ACC112 (cell line): ENCODE data around the gene ADGRF3.
"Not testable (repeated sequence)": the region's sequence is repeated elsewhere in the genome, so short reads cannot be mapped to it uniquely, and the experiment has no call there.

ENCODE experiments used
- H2AFZ ChIP-seq: fragments of 200-600 bp; sonication (generic); one replicate; pipeline ENCODE4 v1.6.0; 2017; ENCODE audit warnings: antibody characterized with exemption, low read length; ENCODE audit not compliant: unreplicated experiment
- H3K27ac ChIP-seq: fragments of 200-600 bp; sonication (generic); 2 replicates; pipeline ENCODE4 v1.5.1; 2014; ENCODE audit warnings: low read depth, mild to moderate bottlenecking, antibody characterized with exemption, low read length, moderate library complexity
- H3K27me3 ChIP-seq: fragments of 200-600 bp; sonication (generic); 2 replicates; pipeline ENCODE4 v1.6.1; 2014; ENCODE audit warnings: mild to moderate bottlenecking, antibody characterized with exemption, low read length, moderate library complexity, mixed read lengths; ENCODE audit not compliant: insufficient read depth
- H3K36me3 ChIP-seq: fragments of 200-600 bp; sonication (generic); 2 replicates; pipeline ENCODE4 v1.6.1; 2016; ENCODE audit warnings: mild to moderate bottlenecking, antibody characterized with exemption, low read length, moderate library complexity, mixed read lengths; ENCODE audit not compliant: insufficient read depth
- H3K4me1 ChIP-seq: fragments of 200-600 bp; sonication (generic); one replicate; pipeline ENCODE4 v1.6.1; 2016; ENCODE audit warnings: low read length, mixed read lengths; ENCODE audit not compliant: insufficient read depth, unreplicated experiment, control insufficient read depth
- H3K4me3 ChIP-seq: fragments of 200-600 bp; sonication (generic); 2 replicates; pipeline ENCODE4 v1.5.1; 2014; ENCODE audit warnings: mild to moderate bottlenecking, low read depth, low read length
- H3K79me2 ChIP-seq: fragments of 200-600 bp; sonication (generic); one replicate; pipeline ENCODE4 v1.6.0; 2016; ENCODE audit warnings: low read length; ENCODE audit not compliant: control insufficient read depth, unreplicated experiment, insufficient read depth

The ADGRF3 gene

DNA sequence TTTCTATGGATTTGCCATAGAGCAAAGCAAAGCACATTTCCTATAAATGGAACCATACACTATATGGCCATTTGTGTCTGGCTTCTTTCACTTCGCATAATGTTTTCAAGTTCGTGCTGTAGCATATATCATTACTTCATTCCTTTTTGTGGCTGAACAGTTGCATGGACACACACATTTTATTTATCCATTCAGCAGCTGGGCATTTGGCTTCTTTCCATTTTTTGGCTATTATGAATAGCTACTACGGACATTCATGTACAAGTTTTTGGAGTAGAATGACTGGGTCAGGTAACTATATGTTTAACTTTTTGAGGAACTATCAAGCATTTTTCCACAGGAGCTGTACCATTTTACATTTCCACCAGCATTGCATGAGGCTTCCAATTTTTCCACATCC is 11.4 kb downstream of the ADGRF3 start:
- H3K36me3 ChIP-seq = no peaks in the 10 kb centered on the region
- H2AFZ ChIP-seq = no peak overlapping the region
- no peaks in the 10 kb centered on the region for H3K79me2 ChIP-seq
- H3K4me1 ChIP-seq = peaks cover 3% of the 10 kb centered on the region
- H3K27me3 ChIP-seq = no peaks in the 10 kb centered on the region
- peak overlapping the region; percentile 24; the same call in 1 of the 2 replicates for H3K4me3 ChIP-seq
- H3K27ac ChIP-seq = no peak overlapping the region

GRCh38 chr2:26333293-26333692 is 13.3 kb downstream of the ADGRF3 start:
- Histone ChIP-seq H3K27ac (no peak overlapping the region), H3K79me2 (no peaks in the 10 kb centered on the region), H2AFZ (no peak overlapping the region), H3K36me3 (no peaks in the 10 kb centered on the region), H3K4me3 (no peak overlapping the region), H3K4me1 (peaks cover 3% of the 10 kb centered on the region), H3K27me3 (no peaks in the 10 kb centered on the region)

DNA sequence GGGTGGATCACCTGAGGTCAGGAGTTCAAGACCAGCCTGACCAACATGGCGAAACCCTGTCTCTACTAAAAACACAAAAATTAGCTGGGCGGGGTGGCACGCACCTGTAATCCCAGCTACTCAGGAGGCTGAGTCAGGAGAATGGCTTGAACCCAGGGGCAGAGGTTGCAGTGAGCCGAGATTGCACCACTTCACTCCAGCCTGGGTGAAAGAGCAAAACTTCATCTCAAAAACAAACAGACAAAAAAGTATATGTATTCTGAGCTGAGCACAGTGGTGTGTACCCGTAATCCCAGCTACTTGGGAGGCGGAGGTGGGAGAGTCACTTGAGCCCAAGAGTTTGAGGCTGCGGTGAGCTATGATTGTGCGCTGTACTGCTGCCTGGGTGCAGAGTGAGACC is 15.3 kb downstream of the ADGRF3 start:
- not testable (repeated sequence) for H3K27me3 ChIP-seq, H3K79me2 ChIP-seq, H3K27ac ChIP-seq, H2AFZ ChIP-seq, H3K36me3 ChIP-seq, H3K4me3 ChIP-seq
- H3K4me1 ChIP-seq = peaks cover 20% of the 10 kb centered on the region

DNA sequence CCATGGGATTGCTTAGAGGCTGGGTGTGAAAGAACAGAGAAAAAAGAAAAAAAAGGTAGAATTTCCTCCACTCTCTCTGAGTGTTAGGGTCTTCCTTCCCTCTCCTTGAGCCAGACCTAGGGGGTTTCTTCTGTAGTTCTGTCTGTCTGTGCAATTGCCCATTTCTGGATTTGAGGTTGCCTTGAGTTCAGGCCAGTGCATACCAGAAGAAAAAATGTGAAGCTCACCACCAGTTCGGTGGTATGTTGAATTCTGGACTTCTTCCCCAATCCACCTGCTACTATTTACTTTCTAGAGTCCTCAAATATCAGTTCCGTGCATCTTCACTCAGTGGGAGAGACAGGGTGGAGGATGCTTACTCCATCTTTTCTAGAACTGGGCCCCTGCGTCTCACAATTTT is 16.0 kb downstream of the ADGRF3 start:
- H3K27me3 ChIP-seq = no peaks in the 10 kb centered on the region
- H3K4me1 ChIP-seq = peaks cover 27% of the 10 kb centered on the region
- H3K79me2 ChIP-seq = no peaks in the 10 kb centered on the region
- H3K36me3 ChIP-seq = no peaks in the 10 kb centered on the region
- H3K4me3 ChIP-seq = no peak overlapping the region
- no peak overlapping the region for H3K27ac ChIP-seq
- no peak overlapping the region for H2AFZ ChIP-seq

DNA sequence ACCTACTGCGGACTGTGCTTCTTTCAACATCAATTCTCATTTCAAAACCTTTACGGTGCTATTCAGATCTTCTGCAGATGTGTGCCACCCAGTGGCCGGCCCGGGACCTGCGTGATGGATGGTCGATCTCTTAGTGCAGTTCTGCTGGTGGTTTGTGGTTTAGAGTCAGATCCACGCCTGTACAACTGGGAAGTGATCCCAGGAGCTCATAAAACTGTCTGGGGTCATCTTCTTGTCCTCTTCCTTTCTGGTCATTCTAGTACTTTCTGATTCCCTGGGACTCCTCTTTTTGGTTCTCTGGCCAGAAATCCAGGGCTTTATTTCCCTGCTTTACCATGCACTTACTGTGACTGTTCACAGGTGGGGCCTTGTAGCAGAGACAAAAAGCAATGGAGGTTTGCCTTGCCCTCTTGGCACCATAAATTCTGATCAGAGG is 16.5 kb downstream of the ADGRF3 start:
- H3K79me2 ChIP-seq = no peaks in the 10 kb centered on the region
- no peaks in the 10 kb centered on the region for H3K27me3 ChIP-seq
- no peaks in the 10 kb centered on the region for H3K36me3 ChIP-seq
- H3K27ac ChIP-seq = no peak overlapping the region
- H2AFZ ChIP-seq = no peak overlapping the region
- no peak overlapping the region for H3K4me3 ChIP-seq
- peaks cover 28% of the 10 kb centered on the region for H3K4me1 ChIP-seq

- H3K4me3 ChIP-seq, H3K36me3 ChIP-seq, H3K79me2 ChIP-seq, H2AFZ ChIP-seq, H3K27me3 ChIP-seq, H3K27ac ChIP-seq: not testable (repeated sequence)
- peaks cover 27% of the 10 kb centered on the region for H3K4me1 ChIP-seq
Measured at GRCh38 chr2:26329083-26329482, 17.5 kb downstream of the ADGRF3 start.

DNA sequence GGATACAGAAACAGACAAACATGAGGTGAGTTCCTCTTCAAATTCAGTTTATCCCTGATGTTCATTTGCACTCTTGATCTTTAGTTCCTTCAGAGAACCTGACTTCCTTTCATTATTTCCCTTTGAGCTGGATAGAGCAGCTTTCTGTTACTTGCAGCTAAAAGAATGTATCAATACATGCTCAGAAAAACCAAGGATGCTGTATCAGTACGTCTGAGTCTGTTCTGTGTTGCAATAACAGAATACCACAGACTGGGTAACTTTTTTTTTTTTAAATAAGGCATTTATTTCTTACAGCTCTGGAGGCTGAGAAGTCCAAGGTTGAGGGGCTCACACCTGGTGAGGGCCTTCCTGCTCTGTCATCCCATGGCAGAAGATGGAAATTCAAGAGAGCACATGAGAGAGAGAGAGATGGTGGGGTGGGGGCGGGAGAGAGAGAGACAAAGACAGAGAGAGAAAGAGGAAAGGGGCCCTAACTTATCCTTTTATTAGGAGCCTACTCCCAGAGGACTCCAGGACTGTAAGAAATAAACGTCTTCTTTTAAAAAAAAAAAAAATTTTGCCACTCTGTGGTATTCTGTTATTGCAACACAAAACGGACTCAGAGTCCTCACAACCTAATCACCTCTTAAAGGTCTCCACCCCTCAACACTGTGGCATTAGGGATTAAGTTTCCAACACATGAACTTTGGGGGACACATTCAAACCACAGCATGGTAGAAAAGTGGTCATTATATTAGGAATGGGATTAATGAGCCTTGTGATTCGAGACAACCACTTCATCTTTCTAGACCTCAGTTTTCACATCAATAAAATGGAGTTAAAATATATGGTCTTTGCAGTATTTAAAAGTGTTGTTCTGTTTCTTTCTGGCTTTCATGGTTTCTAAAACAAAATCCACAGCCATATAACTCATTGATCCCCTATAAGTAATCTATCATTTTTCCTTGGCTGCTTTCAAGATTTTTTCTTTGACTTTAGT is 19.0 kb downstream of the ADGRF3 start:
- Histone ChIP-seq H2AFZ (peak overlapping the region; percentile 70), H3K4me1 (peaks cover 27% of the 10 kb centered on the region), H3K27ac (peak overlapping the region; percentile 78), H3K27me3 (no peaks in the 10 kb centered on the region), H3K79me2 (no peaks in the 10 kb centered on the region), H3K36me3 (no peaks in the 10 kb centered on the region), H3K4me3 (0 out of 2 replicates have a peak overlapping the region, but pooled peaks have one; percentile 21)

DNA sequence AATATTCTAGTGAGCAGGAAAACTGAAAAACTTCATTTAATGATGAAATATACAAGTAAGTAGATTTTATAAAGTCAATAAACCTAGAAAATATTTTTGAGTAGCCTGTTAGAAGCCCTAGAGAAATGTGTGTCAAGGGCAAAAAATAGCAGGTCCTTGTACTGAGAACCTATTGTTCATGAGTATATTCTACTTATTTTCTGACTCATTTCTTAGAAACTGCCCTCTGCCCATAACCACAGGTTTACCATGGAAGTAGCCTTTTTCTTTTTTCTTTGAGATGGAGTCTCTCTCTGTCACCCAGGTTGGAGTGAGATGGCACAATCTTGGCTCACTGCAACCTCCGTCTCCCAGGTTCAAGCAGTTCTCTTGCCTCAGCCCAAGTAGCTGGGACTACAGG is 20.1 kb downstream of the ADGRF3 start:
- Histone ChIP-seq H3K4me1 (peaks cover 27% of the 10 kb centered on the region), H3K27me3 (no peaks in the 10 kb centered on the region), H3K27ac (peak overlapping the region; percentile 78), H3K36me3 (no peaks in the 10 kb centered on the region), H3K79me2 (no peaks in the 10 kb centered on the region), H2AFZ (no peak overlapping the region), H3K4me3 (no peak overlapping the region)

GRCh38 chr2:26325851-26326250 is 20.7 kb downstream of the ADGRF3 start:
- Histone ChIP-seq H3K4me3 (no peak overlapping the region), H3K79me2 (no peaks in the 10 kb centered on the region), H3K36me3 (no peaks in the 10 kb centered on the region), H3K4me1 (peaks cover 27% of the 10 kb centered on the region), H2AFZ (no peak overlapping the region), H3K27me3 (no peaks in the 10 kb centered on the region), H3K27ac (peak overlapping the region; percentile 78)

GRCh38 chr2:26324903-26325302 is 21.7 kb downstream of the ADGRF3 start:
- Histone ChIP-seq H3K27ac (no peak overlapping the region), H3K36me3 (no peaks in the 10 kb centered on the region), H3K4me3 (no peak overlapping the region), H3K4me1 (peaks cover 27% of the 10 kb centered on the region), H3K27me3 (no peaks in the 10 kb centered on the region), H2AFZ (no peak overlapping the region), H3K79me2 (no peaks in the 10 kb centered on the region)

DNA sequence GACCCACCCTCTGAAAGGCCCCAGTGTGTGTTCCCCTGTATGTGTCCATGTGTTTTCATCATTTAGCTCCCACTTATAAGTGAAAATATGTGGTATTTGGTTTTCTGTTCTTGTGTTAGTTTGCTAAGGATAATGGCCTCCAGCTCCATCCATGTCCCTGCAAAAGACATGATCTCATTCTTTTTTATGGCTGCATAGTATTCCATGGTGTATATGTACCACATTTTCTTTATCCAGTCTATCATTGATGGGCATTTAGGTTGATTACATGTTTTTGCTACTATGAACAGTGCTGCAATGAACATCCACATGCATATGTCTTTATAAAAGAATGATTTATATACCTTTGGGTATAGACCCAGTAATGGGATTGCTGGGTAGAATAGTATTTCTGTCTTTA is 22.1 kb downstream of the ADGRF3 start:
- not testable (repeated sequence) for H2AFZ ChIP-seq, H3K36me3 ChIP-seq, H3K4me3 ChIP-seq, H3K27ac ChIP-seq, H3K79me2 ChIP-seq, H3K27me3 ChIP-seq
- H3K4me1 ChIP-seq = peaks cover 27% of the 10 kb centered on the region
